ENCODE results near the gene EPAS1.

The EPAS1 gene

GRCh38 chr2:46379213-46380037, 82.2 kb downstream of the EPAS1 start:
- no peaks in the 10 kb centered on the region for H3K9me3 Mint-ChIP-seq
- peaks cover 30% of the 10 kb centered on the region for H3K4me1 Mint-ChIP-seq
- TF ChIP-seq CTCF (IDR thresholded peaks at IDR 0.05; ENCODE audit: unreplicated experiment in 3 of 3), result no peak
- H3K27ac Mint-ChIP-seq, result peak overlapping the region; percentile 4 to 60 (median 44)
- H3K36me3 Mint-ChIP-seq (ENCODE audit: low read depth), result peaks cover 3% of the 10 kb centered on the region
- H3K4me3 Mint-ChIP-seq, result no peak overlapping the region
- peaks cover 20% of the 10 kb centered on the region for H3K27me3 Mint-ChIP-seq (ENCODE audit: low read depth)

GRCh38 chr2:46380038-46380940, 83.1 kb downstream of the EPAS1 start:
- Mint-ChIP-seq H3K4me1 (peaks cover 32% of the 10 kb centered on the region), H3K36me3 (ENCODE audit: low read depth) (no peaks in the 10 kb centered on the region), H3K27me3 (ENCODE audit: low read depth) (peaks cover 15% of the 10 kb centered on the region), H3K27ac (peak overlapping the region in 1 of 3 experiments; percentile 44), H3K9me3 (no peaks in the 10 kb centered on the region), H3K4me3 (no peak overlapping the region)
- no peak for TF ChIP-seq CTCF (IDR thresholded peaks at IDR 0.05; ENCODE audit: unreplicated experiment in 3 of 3)

GRCh38 chr2:46381263-46381849, 84.1 kb downstream of the EPAS1 start:
- Mint-ChIP-seq H3K36me3 (ENCODE audit: low read depth) (no peaks in the 10 kb centered on the region), H3K27ac (no peak overlapping the region), H3K4me3 (no peak overlapping the region), H3K9me3 (no peaks in the 10 kb centered on the region), H3K4me1 (peaks cover 29% of the 10 kb centered on the region), H3K27me3 (ENCODE audit: low read depth) (peaks cover 19% of the 10 kb centered on the region)
- TF ChIP-seq CTCF (IDR thresholded peaks at IDR 0.05; ENCODE audit: unreplicated experiment in 3 of 3), result no peak

- Mint-ChIP-seq H3K27me3 (ENCODE audit: low read depth) (peaks cover 19% of the 10 kb centered on the region), H3K4me1 (peaks cover 27% of the 10 kb centered on the region), H3K27ac (no peak overlapping the region), H3K4me3 (no peak overlapping the region), H3K36me3 (ENCODE audit: low read depth) (no peaks in the 10 kb centered on the region), H3K9me3 (no peaks in the 10 kb centered on the region)
- TF ChIP-seq CTCF (IDR thresholded peaks at IDR 0.05; ENCODE audit: unreplicated experiment in 3 of 3), result no peak
These were observed 84.7 kb downstream of the EPAS1 start for GRCh38 chr2:46381871-46382270.

GRCh38 chr2:46382331-46383112, 85.3 kb downstream of the EPAS1 start:
- TF ChIP-seq CTCF (IDR thresholded peaks at IDR 0.05; ENCODE audit: unreplicated experiment in 3 of 3), result no peak
- Mint-ChIP-seq H3K4me3 (no peak overlapping the region), H3K9me3 (no peaks in the 10 kb centered on the region), H3K27me3 (ENCODE audit: low read depth) (peaks cover 15% of the 10 kb centered on the region), H3K36me3 (ENCODE audit: low read depth) (no peaks in the 10 kb centered on the region), H3K4me1 (peaks cover 27% of the 10 kb centered on the region), H3K27ac (no peak overlapping the region)
